GM18858 (cell line): ENCODE results near the gene LAMC2.

Source experiments
- ATAC-seq: cut with Tn5 transposase; IDR thresholded peaks from one replicate; pipeline ENCODE4 v1.9.1; 2021; ENCODE audit not compliant: unreplicated experiment

LAMC2 gene

DNA sequence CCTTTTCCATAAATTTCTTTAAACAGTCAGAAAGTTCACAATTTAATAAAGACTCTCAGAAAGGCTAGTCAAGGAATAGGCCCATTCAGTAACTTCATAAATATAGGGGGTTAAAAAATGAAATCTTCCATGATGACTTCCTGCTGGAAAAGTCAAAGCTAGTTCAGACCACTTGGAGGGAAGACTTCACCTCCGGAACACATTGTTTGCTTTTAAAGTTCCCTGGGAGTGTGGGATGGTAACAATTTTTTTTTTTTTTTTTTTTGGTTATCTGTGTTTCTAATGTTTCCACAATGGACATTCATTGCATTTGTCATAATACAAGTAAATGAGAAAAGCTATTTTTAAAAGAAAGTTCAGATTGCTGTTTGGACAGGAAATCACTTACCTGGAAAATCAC, 18.4 kb upstream of the LAMC2 start:
- ATAC-seq = no peak

- ATAC-seq = no peak
Measured at GRCh38 chr1:183168308-183168707, 17.8 kb upstream of the LAMC2 start.

DNA sequence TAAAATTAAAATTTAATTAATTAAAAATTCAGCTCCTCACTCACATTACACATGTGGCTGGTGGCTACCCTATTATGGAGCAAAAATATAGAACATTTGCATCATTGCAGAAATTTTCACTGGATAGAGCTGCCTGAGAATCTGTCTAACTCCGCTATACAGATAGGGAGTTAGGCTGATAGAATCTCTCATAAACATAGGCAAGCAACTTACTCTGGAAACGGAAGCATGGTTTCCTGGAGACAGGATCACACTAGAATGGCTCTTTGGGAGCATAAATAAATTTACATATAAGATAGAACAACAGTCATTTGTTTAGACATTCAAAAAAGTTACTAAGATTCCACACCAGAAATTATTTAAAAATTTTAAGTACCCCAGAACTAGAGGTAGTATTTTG, 12.2 kb upstream of the LAMC2 start:
- no peak for ATAC-seq

GRCh38 chr1:183175631-183176030, 10.4 kb upstream of the LAMC2 start:
- ATAC-seq = no peak

GRCh38 chr1:183178545-183178944, 7.5 kb upstream of the LAMC2 start:
- ATAC-seq = no peak

DNA sequence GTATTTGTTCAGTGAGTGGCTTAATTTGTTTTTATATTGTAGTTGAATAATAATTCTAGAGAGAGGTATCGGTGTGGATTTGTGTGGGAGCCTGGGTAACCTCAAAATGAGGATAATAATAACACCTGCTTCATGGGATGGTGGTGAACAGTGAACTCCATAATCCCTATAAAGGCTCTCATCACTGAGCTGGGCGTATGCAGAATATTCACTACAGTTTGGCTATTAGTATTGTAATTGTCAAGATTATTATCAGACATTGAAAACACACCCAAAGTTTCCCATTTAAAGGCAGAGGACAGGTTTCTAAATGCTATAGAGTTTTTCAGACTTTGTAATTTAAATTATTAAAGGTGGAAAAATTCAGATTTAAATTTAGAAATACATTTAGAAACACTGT, 7.0 kb upstream of the LAMC2 start:
- no peak for ATAC-seq

- peak; percentile 7 for ATAC-seq
Measured at GRCh38 chr1:183180218-183180617, 5.8 kb upstream of the LAMC2 start.

DNA sequence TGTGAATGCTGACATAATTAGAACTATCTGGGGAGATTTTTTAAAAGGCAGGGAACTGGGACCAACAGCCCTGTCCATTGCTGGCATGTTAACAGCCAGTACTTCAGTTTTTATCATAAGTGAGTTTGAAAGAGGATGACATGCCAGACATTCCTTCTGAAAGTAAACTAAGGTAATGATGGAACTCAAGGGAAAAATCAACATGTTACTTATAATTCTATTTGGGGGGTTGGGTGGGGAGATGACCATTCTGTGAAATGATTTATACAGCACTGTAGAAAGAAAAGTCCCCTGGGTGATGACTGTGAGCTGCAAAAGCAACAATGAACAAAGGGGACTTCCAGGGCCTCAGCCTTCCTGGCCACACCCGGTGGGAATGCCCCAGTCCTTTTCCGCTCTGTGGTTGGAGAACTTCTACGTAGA, 5.4 kb upstream of the LAMC2 start:
- ATAC-seq = peak; percentile 58

GRCh38 chr1:183186841-183187240, 777 bp downstream of the LAMC2 start:
- no peak for ATAC-seq

DNA sequence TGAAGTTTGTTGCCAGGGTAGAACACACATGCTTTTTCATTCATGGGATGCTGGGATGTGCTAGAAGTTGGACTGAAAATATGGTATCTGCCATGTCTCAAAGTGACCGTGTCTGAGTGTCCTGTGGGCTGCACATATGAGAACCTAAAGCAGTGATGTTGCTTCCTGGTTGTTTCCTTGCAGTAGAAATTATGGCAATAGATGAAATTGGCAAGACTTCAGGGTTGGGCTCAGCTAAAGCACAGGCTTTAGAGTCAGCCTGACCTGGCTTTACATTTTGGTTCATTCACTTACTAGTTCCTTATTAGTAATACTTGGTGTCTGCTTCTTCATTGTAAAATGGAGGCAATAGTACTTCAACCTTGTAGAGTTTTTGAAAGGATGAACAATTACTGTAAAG, 2.2 kb downstream of the LAMC2 start:
- no peak for ATAC-seq

DNA sequence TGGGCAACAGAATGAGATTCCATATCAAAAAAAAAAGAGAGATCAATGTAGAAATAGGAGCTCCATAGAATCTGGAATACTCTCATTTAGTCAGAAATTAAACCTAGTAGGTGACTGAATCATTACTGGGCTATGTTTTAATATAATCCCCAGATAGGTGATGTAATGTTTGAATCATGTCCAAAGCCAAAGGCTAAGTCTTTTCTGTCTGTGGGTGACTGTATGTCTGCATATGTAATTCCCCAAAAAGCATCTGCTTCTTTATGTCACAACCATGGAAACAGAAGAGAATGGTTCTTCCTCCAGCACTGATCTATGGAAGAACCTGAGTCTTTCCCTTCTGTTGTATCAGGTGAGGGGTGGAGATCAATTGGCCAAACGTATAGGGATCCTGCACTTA, 5.8 kb downstream of the LAMC2 start:
- no peak for ATAC-seq

GRCh38 chr1:183193963-183194525, 8.0 kb downstream of the LAMC2 start:
- no peak for ATAC-seq

GRCh38 chr1:183194527-183195141, 8.6 kb downstream of the LAMC2 start:
- peak; percentile 89 for ATAC-seq

- ATAC-seq = peak; percentile 30
Measured at GRCh38 chr1:183195142-183195574, 9.1 kb downstream of the LAMC2 start.

DNA sequence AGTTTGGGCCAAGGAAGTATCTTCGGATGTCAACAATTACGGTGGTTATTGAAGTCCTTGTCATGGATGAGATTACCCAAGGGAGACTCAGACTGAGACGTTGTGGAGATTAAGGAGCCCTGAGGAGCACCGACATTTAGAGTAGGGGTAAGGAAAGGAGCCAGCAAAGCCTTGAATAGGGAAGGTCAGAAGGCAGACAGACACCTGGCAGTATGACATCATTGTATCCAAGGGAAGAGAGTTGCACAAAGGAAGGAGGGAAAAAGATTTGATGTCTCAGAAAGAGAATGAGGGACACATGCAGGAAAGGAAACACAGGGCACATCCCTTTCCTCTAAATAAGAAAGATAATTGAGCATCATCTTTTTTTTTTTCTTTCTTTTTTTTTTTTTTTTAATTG, 11.7 kb downstream of the LAMC2 start:
- no peak for ATAC-seq

DNA sequence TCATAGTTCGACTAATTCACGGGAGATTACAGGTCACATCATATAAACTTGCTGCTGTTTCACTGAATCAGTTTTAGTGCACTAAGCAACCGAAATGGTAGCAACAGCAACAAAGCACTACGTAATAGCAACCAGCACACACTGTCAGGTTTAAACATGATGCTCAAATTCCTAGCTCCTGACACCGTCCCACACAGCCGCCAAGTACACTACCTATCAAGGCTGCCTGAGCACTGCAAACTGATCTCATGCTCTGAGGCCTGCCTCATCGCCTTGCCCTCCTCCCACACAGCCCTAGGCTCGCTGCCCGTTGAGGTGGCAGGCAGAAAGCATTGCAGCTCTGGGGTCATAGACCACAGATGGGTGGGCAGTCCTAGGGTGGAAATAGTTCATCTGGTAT, 12.4 kb downstream of the LAMC2 start:
- no peak for ATAC-seq

DNA sequence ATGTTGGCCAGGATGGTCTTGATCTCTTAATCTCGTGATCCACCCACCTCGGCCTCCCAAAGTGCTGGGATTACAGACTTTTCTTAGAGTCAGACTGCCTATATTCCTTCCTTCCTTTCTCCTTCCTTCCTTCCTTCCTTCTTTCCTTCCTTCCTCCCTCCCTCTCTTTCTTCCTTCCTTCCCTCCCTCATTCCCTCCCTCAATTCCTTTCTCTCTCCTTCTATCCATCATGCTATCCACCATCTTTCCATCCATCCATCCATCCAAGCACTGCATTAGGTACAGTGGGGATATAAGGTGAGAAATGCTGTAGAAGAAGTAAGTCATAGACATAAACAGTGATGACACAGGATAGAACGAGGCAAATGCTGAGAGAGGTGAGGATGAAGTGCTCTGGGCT, 13.2 kb downstream of the LAMC2 start:
- ATAC-seq = no peak

GRCh38 chr1:183200451-183200850, 14.4 kb downstream of the LAMC2 start:
- no peak for ATAC-seq

- ATAC-seq = no peak
Measured at GRCh38 chr1:183203094-183203493, 17.0 kb downstream of the LAMC2 start.

DNA sequence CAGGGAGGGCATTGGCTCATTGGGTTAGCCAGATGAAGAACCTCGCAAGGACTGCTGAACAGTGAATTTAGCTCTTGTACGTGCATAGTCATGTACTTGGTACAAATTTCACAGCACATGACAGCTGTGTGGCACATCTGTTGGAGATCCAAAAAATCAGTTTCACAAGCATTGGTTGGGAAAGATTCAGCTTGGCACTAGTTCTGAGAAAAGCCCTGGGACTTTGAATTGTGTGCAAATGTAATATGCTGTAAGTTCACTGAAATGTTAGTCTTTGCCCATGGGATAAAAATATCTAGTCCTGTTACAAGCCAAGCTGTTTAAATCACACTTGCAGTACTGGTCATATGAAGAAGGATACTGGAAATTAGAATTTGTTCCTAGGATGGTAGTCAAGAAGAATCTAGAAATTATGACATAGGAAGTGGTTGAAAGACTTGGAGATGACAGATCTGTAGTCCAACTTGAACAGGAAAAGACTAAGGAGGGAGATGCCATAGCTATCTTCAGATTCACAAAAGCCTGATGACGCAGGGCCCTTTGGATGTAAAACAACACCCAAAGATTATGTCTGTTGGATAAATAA, 19.2 kb downstream of the LAMC2 start:
- no peak for ATAC-seq

GRCh38 chr1:183206538-183207122, 20.6 kb downstream of the LAMC2 start:
- ATAC-seq = no peak

DNA sequence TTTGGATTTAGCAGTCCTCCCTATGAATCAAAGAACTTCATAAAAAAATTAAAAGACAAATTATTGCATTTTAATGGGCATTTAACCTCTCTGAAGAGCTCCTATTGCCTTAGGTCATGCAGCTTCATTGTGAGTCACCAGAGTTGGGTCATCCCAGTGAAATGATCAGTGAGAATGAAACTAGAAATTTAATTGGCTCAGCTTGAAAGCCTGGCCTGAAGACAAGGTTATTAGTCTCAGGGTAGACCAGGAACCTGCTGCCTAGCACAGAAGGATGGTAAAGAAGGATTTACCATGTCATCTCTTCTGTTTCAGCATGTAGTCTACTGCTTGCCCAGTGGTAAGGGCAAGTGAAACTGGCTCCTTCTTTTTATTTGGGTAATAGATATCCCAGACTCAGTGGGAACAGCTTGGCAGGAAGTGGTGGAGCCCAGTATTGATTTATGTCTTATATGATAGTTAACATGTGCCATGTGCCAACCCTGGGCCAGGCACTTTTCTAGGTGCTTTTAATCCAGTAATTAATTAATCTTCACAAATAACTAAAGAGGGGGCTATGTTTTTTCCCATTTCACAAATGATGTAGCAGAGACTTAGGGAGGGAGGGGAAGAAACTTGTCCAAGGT, 23.6 kb downstream of the LAMC2 start:
- ATAC-seq = peak; percentile 55
